ENCODE measurements around the gene KDM3A. TPM values are rescaled to one million over a fixed set of nuclear protein-coding genes. Genes with fewer than 3 reads are reported as not detected.

Gene KDM3A
- total RNA-seq, 1 donor from 2014 or later: 68.1 TPM

- H3K4me3 Mint-ChIP-seq: no peak overlapping the region
- H3K27me3 Mint-ChIP-seq: no peaks in the 10 kb centered on the region
- H3K27ac Mint-ChIP-seq: no peak overlapping the region
- TF ChIP-seq, protein P1, sequence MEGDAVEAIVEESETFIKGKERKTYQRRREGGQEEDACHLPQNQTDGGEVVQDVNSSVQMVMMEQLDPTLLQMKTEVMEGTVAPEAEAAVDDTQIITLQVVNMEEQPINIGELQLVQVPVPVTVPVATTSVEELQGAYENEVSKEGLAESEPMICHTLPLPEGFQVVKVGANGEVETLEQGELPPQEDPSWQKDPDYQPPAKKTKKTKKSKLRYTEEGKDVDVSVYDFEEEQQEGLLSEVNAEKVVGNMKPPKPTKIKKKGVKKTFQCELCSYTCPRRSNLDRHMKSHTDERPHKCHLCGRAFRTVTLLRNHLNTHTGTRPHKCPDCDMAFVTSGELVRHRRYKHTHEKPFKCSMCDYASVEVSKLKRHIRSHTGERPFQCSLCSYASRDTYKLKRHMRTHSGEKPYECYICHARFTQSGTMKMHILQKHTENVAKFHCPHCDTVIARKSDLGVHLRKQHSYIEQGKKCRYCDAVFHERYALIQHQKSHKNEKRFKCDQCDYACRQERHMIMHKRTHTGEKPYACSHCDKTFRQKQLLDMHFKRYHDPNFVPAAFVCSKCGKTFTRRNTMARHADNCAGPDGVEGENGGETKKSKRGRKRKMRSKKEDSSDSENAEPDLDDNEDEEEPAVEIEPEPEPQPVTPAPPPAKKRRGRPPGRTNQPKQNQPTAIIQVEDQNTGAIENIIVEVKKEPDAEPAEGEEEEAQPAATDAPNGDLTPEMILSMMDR (conservative IDR thresholded peaks at IDR 0.05): no peak
- H3K4me1 Mint-ChIP-seq (ENCODE audit: unreplicated experiment): no peaks in the 10 kb centered on the region
- peaks cover 30% of the 10 kb centered on the region for H3K36me3 Mint-ChIP-seq
- no peaks in the 10 kb centered on the region for H3K9me3 Mint-ChIP-seq
- no peak for DNase-seq (ENCODE audit: extremely low spot score, unreplicated experiment)
Measured at GRCh38 chr2:86468162-86469033, 27.2 kb downstream of the KDM3A start.

- no peaks in the 10 kb centered on the region for H3K4me1 Mint-ChIP-seq (ENCODE audit: unreplicated experiment)
- H3K27ac Mint-ChIP-seq: no peak overlapping the region
- TF ChIP-seq, protein P1 (conservative IDR thresholded peaks at IDR 0.05): no peak
- no peak for DNase-seq (ENCODE audit: extremely low spot score, unreplicated experiment)
- no peak overlapping the region for H3K4me3 Mint-ChIP-seq
- peaks cover 33% of the 10 kb centered on the region for H3K36me3 Mint-ChIP-seq
- no peaks in the 10 kb centered on the region for H3K9me3 Mint-ChIP-seq
- H3K27me3 Mint-ChIP-seq: no peaks in the 10 kb centered on the region
Measured at GRCh38 chr2:86470890-86471289, 29.7 kb downstream of the KDM3A start.

DNA sequence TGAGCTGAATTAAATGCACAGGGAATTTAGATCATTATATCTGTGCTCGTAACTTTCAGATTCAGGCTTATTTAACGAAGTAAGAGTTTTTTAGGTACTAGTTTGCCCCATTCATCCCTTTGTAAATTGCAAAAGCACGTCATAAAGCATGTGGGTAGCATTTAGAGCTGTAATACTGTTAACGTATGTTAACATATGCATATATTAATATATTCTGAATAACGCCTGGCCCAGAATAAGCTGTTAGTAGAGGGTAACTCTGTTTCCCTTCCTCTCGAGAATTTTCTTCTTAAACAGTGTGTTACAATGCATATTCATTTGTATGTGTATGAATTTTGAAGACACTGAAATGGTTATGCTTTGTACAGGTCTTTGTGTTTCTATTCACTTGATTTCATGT lies 30.5 kb downstream of the KDM3A start:
- Mint-ChIP-seq H3K9me3 (no peaks in the 10 kb centered on the region), H3K27me3 (no peaks in the 10 kb centered on the region), H3K4me1 (ENCODE audit: unreplicated experiment) (no peaks in the 10 kb centered on the region), H3K36me3 (peaks cover 33% of the 10 kb centered on the region), H3K4me3 (no peak overlapping the region), H3K27ac (no peak overlapping the region)
- DNase-seq (ENCODE audit: extremely low spot score, unreplicated experiment): no peak
- TF ChIP-seq, protein P1 (conservative IDR thresholded peaks at IDR 0.05): no peak

DNA sequence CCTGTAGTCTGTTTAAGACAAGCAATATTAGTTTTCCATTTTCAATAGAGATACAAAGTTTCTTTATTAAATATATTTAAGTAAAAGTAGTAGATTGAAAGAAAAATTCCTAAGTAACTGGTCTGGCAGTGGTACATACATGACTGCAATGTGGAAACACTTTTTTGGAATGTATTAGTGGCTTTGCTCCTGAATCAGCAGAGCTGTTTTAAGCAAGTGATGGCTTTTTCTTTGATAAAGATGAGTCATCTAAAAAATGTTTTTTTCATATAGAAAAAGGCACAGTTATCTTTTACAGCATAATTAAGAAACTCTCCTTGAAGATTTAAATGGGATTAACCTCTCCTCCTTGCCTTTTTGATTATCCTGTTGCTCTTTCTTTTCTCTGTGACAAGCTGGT lies 34.9 kb downstream of the KDM3A start:
- H3K27ac Mint-ChIP-seq: no peak overlapping the region
- no peaks in the 10 kb centered on the region for H3K27me3 Mint-ChIP-seq
- peaks cover 32% of the 10 kb centered on the region for H3K36me3 Mint-ChIP-seq
- H3K4me1 Mint-ChIP-seq (ENCODE audit: unreplicated experiment): no peaks in the 10 kb centered on the region
- H3K4me3 Mint-ChIP-seq: no peak overlapping the region
- DNase-seq (ENCODE audit: extremely low spot score, unreplicated experiment): no peak
- TF ChIP-seq, protein P1 (conservative IDR thresholded peaks at IDR 0.05): no peak
- H3K9me3 Mint-ChIP-seq: no peaks in the 10 kb centered on the region

- H3K36me3 Mint-ChIP-seq: peaks cover 29% of the 10 kb centered on the region
- H3K27ac Mint-ChIP-seq: no peak overlapping the region
Measured at GRCh38 chr2:86476918-86477317, 35.7 kb downstream of the KDM3A start.

More at GRCh38 chr2:86476918-86477317, 35.7 kb downstream of the KDM3A start:
- no peaks in the 10 kb centered on the region for H3K27me3 Mint-ChIP-seq
- TF ChIP-seq, protein P1 (conservative IDR thresholded peaks at IDR 0.05): no peak
- no peaks in the 10 kb centered on the region for H3K9me3 Mint-ChIP-seq
- no peak for DNase-seq (ENCODE audit: extremely low spot score, unreplicated experiment)
- no peaks in the 10 kb centered on the region for H3K4me1 Mint-ChIP-seq (ENCODE audit: unreplicated experiment)
- no peak overlapping the region for H3K4me3 Mint-ChIP-seq

Measured in type B pancreatic cell (in vitro differentiated cells).